Measurements from ENCODE around the gene CCDC71L.

Gene CCDC71L

DNA sequence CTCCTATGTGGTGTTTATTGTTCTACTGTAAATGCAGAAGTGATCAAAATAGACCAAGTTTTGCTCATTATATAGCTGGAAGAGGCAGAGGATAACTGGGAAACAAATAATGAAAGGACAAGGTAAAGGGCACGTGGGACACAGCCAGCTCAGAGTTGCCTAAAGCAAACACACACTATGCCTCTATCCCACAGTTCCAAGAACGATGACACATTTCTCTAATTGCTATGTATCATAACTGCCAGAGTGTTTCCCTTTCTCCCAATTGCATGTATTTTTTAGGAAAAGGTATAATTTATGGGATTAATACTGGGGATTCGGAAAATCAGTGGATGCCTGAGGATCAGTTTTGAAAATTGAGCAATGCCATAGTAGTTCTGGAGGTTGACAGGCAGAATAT lies 49.0 kb downstream of the CCDC71L start:
- FAIRE-seq (no peak), DNase-seq (ENCODE audit: extremely low spot score, insufficient read length, low read depth) (no peak)

DNA sequence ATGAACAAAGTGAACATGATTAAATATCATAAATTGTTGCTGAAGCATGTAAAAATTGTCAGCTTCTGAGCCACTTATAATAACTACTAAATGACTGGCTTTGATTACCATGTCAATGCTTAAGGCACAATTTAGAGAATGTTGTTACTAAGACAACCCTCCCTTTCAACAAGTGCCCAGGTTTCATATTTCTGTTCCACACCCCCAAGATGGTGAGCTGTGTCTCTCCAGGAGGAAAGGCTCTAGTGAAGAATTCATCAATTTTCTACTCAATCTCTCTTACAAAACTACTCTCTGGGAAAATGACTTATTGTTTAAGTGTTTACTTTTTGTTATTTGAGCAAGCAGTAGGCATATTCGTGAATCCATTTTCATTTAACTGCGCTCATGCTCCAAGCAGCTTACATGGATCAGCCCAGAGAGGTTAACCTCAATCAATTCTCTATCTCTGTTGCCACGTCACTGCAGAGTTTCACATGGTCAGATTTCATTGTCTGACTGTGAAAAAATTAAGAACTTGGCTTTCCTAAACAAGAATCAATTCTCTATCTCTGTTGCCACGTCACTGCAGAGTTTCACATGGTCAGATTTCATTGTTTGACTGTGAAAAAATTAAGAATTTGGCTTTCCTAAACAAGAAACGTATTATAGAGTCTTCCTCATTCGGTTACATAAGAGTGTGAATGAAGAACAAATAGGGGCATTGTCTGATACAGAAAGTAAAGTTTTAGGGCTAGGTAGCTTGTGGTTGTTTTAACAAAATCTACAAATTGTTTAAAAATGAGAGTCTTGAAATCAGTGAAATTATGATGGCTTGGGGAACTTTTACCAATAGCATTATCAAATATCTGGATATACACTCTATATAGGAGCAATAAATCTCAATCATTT lies 49.7 kb downstream of the CCDC71L start:
- FAIRE-seq (no peak), DNase-seq (ENCODE audit: extremely low spot score, insufficient read length, low read depth) (no peak)

GRCh38 chr7:106609416-106609815 lies 51.5 kb downstream of the CCDC71L start:
- no peak for DNase-seq (ENCODE audit: extremely low spot score, insufficient read length, low read depth)
- FAIRE-seq = no peak

DNA sequence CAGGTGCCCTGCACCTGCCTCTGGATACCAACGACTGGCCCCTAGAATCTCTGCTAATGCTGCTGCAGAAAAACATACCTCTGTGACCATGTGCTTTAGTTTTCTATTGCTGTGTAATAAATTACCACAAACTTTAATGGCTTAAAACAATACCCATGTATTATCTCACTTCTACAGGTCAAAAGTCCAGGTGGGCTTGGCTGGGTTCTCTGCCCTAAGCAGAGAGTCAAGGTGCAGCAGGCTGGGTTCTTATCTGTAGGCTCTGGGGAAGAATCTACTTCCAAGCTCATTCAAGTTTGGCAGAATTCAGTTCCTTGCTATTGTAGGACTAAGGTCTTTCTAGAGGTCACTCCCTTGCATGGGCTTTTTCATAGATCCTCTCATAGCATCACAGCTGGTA lies 52.3 kb downstream of the CCDC71L start:
- FAIRE-seq (no peak), DNase-seq (ENCODE audit: extremely low spot score, insufficient read length, low read depth) (no peak)
